ENCODE results near the gene CLNS1A.

GRCh38 chr11:77611921-77612320, 25.7 kb downstream of the CLNS1A start:
- TF ChIP-seq CTCF (IDR thresholded peaks at IDR 0.05): no peak
- no peak for TF ChIP-seq POLR2A (IDR thresholded peaks at IDR 0.05)
